Ishikawa (cell line): Measurements from ENCODE around the gene SLC24A1.

ENCODE experiments used
- ZBTB7A ChIP-seq: IDR thresholded peaks from 2 replicates; pipeline ENCODE4 v1.6.1; 2012; ENCODE audit warnings: low read depth
- TF ChIP-seq, protein P1 (sequence below): IDR thresholded peaks from 2 replicates; pipeline ENCODE4 v1.6.1; 2012

DNA sequence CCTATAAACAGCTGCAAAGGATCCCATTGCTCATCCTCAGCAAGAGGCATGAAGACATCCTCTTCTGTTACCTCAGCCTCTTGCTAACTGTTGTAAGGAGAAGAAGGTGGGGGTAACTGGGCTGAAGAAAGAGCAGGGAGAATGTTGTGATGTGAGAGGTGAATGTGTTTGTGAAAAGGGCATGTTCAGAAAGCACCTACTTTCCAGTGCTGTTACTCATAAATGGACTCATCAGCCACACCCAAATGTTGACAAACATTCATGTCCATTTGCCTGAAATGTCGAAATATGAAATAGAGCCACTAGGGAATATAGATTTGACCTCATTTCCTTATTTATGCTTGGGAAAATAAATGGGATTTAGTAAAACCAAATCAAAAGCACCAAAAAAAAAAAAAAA is 12.6 kb downstream of the SLC24A1 start:
- TF ChIP-seq, protein P1, sequence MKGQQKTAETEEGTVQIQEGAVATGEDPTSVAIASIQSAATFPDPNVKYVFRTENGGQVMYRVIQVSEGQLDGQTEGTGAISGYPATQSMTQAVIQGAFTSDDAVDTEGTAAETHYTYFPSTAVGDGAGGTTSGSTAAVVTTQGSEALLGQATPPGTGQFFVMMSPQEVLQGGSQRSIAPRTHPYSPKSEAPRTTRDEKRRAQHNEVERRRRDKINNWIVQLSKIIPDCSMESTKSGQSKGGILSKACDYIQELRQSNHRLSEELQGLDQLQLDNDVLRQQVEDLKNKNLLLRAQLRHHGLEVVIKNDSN, result no peak
- TF ChIP-seq ZBTB7A, result no peak
